HFF-Myc (cell line): ENCODE results near the gene DLGAP1.

ENCODE experiments used
- DNase-seq: peaks from one replicate; pipeline ENCODE4 v3.0.0-alpha.2; 2011; ENCODE audit warnings: low read depth; ENCODE audit errors: extremely low read depth
- H3K4me3 ChIP-seq: replicated peaks from 2 replicates; pipeline ENCODE4 v1.5.1; 2011; ENCODE audit warnings: low read depth, mild to moderate bottlenecking, control low read depth, low read length
- TF ChIP-seq, protein P1 (sequence below): IDR thresholded peaks from 2 replicates; pipeline ENCODE4 v1.5.1; 2012; ENCODE audit warnings: mild to moderate bottlenecking, low read depth, low read length, control low read depth; ENCODE audit errors: missing control alignments

The DLGAP1 gene

DNA sequence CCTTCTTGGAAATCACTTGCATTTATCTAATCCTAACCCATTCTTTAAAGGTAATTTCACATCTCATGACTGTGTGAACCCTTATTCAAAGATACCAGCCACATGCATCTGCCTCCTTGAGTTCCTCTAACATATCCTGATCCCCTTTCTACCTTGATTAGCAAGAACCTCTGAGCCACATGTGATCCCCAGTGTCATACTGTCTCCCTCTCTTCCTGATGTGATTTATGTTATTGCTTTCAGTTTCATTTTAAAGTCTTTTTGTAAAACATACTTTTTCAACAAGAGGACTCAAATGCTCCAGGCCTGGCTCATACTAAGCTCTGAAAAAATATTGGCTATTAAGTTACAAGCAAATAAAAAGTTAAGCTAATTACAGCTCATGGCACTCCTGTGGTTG is 470.1 kb downstream of the DLGAP1 start:
- no peak overlapping the region for H3K4me3 ChIP-seq
- TF ChIP-seq, protein P1, sequence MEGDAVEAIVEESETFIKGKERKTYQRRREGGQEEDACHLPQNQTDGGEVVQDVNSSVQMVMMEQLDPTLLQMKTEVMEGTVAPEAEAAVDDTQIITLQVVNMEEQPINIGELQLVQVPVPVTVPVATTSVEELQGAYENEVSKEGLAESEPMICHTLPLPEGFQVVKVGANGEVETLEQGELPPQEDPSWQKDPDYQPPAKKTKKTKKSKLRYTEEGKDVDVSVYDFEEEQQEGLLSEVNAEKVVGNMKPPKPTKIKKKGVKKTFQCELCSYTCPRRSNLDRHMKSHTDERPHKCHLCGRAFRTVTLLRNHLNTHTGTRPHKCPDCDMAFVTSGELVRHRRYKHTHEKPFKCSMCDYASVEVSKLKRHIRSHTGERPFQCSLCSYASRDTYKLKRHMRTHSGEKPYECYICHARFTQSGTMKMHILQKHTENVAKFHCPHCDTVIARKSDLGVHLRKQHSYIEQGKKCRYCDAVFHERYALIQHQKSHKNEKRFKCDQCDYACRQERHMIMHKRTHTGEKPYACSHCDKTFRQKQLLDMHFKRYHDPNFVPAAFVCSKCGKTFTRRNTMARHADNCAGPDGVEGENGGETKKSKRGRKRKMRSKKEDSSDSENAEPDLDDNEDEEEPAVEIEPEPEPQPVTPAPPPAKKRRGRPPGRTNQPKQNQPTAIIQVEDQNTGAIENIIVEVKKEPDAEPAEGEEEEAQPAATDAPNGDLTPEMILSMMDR, result no peak
- no peak for DNase-seq

DNA sequence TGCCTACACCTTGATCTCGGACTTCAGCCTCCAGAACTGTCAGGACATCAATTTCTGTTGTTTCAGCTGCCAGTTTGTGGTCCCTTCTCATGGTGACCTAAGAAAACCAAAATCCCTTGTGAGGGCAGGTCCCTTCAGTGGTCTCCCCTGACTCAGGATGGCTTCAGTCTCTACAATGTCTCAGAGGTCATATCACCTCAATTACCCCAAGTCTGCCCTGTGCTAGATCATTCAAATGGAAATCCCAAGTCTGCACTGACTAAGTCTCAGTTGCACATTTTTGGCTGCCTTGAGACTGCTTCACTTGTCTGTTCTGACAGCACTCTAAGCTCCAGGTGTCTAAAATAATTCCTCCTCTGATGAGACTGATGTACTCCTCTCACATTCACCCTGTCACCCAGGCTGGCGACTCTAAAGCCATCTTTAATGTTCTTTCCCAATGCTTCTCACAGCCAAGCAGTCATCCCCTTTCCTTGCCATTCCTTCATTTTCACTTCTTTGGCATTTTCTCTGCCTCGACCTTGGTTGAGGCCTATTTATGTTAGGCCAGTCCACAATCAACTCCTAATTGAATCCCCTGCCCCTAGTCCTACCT is 470.8 kb downstream of the DLGAP1 start:
- DNase-seq, result no peak
- H3K4me3 ChIP-seq, result no peak overlapping the region
- TF ChIP-seq, protein P1, result no peak

- DNase-seq, result no peak
- TF ChIP-seq, protein P1, result no peak
- no peak overlapping the region for H3K4me3 ChIP-seq
These were observed 471.6 kb downstream of the DLGAP1 start for GRCh38 chr18:3983351-3983969.

DNA sequence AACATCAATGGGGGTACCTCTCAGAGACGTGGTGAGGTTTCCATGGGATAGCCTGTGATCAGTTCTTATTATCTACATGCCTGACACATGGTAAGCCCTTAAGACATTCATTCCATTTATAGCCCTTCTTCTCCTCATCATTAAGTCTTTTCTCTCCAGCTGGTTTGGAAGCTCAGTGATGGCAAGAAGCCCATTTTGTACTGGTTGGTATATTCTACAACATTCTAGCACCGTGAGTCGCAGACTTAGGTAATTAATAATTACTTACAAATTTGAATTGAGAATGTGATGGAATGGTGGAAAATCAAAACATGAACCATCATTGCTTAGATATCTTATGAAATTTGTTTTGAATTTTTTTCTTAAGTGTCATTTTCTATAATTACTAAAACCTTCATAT is 472.6 kb downstream of the DLGAP1 start:
- H3K4me3 ChIP-seq, result no peak overlapping the region
- DNase-seq, result no peak
- TF ChIP-seq, protein P1, result no peak

DNA sequence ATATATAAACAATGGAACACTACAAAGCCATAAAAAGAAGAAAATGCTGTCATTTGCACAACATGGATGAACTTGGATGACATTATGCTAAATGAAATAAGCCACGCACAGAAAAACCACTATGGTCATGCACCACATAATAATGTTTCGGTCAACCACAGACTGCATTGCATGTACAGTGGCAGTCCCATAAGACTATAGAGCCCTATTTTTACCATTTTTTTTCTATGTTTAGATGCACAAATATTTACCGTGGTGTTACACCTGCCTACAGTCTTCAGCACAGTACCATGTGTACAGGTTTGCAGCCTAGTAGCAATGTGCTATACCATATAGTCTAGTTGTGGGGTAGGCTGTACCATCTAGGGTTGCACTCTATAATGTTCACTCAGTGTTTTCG is 476.1 kb downstream of the DLGAP1 start:
- no peak overlapping the region for H3K4me3 ChIP-seq
- TF ChIP-seq, protein P1, result no peak
- no peak for DNase-seq

DNA sequence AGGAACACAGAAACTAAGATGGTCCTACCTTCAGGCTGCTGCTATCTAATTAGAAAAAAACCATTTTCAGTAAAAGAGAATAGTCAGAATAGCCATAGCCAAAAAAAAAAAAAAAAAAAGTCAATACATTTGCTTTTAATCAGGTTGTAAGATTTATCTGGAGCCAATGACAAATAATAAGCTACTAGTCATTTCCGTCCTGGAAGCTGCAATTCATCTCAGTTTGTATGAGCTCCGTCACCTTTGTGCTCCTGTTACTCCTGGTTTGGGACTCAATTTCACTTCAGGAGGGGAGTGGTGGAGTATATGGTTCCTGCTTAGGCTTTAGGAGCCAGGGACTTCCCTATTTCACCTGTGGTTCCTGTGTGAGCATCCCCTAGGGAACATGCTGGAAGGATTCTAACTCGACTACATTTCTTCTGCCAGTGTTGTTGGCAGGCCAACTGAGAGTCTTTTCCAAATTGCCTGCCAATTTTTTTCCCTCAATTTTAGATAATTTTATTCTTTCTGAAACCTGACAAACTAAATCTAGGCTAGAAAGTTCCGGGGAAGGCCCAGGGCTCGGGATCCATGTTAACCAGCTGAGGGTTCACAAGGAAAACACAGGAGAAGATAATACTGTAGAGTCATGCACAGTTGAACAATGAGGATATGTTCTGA is 481.8 kb downstream of the DLGAP1 start:
- TF ChIP-seq, protein P1, result no peak
- no peak overlapping the region for H3K4me3 ChIP-seq
- DNase-seq, result no peak
